ENCODE measurements around the gene NTM. TPM values are rescaled to one million over a fixed set of nuclear protein-coding genes. Genes with fewer than 3 reads are reported as not detected.

NTM gene
- total RNA-seq, 1 experiment from 2014 or later = 0.73 TPM

- Mint-ChIP-seq H3K27ac (ENCODE audit: unreplicated experiment) (no peak overlapping the region), H3K27me3 (ENCODE audit: insufficient read depth, unreplicated experiment) (peaks cover 22% of the 10 kb centered on the region), H3K9me3 (ENCODE audit: unreplicated experiment) (no peaks in the 10 kb centered on the region), H3K4me1 (ENCODE audit: low read depth, unreplicated experiment) (no peaks in the 10 kb centered on the region), H3K4me3 (ENCODE audit: unreplicated experiment) (no peak overlapping the region), H3K36me3 (ENCODE audit: insufficient read depth, unreplicated experiment) (no peaks in the 10 kb centered on the region)
- Histone ChIP-seq H3K9me3 (no peaks in the 10 kb centered on the region), H3K4me3 (ENCODE audit: low read depth, low read length) (no peak overlapping the region), H3K27me3 (replicated peaks; ENCODE audit: control insufficient read depth, insufficient read depth, low read length) (no peaks in the 10 kb centered on the region), H3K4me1 (no peaks in the 10 kb centered on the region), H3K36me3 (ENCODE audit: control insufficient read depth, insufficient read depth, low read length) (no peaks in the 10 kb centered on the region)
- intact Hi-C loops (cut with micrococcal nuclease; ENCODE audit: unreplicated experiment) = no loop called here
- BruUV-seq (replicated peaks) = no TSS peak
- DNase-seq = no peak
- ChIA-PET POLR2A (no interaction called here), CTCF (no interaction called here)
- no peak for TF ChIP-seq CTCF (IDR thresholded peaks at IDR 0.05; ENCODE audit: insufficient read depth in 1 of 2, low read depth in 1 of 2, low read length in 1 of 2, severe bottlenecking in 1 of 2, unreplicated experiment in 1 of 2)
These were observed 551.8 kb downstream of the NTM start for GRCh38 chr11:131922220-131922619.

GRCh38 chr11:131923309-131923708 is 552.9 kb downstream of the NTM start:
- no peak for TF ChIP-seq CTCF (IDR thresholded peaks at IDR 0.05; ENCODE audit: insufficient read depth in 1 of 2, low read depth in 1 of 2, low read length in 1 of 2, severe bottlenecking in 1 of 2, unreplicated experiment in 1 of 2)
- H3K27ac Mint-ChIP-seq (ENCODE audit: unreplicated experiment) = no peak overlapping the region
- POLR2A ChIA-PET = no interaction called here
- Histone ChIP-seq H3K4me1 (no peaks in the 10 kb centered on the region), H3K27me3 (replicated peaks; ENCODE audit: control insufficient read depth, insufficient read depth, low read length) (no peaks in the 10 kb centered on the region), H3K9me3 (no peaks in the 10 kb centered on the region), H3K4me3 (ENCODE audit: low read depth, low read length) (no peak overlapping the region), H3K36me3 (ENCODE audit: control insufficient read depth, insufficient read depth, low read length) (no peaks in the 10 kb centered on the region)
- no peaks in the 10 kb centered on the region for H3K36me3 Mint-ChIP-seq (ENCODE audit: insufficient read depth, unreplicated experiment)
- no peaks in the 10 kb centered on the region for H3K4me1 Mint-ChIP-seq (ENCODE audit: low read depth, unreplicated experiment)
- no peaks in the 10 kb centered on the region for H3K9me3 Mint-ChIP-seq (ENCODE audit: unreplicated experiment)
- DNase-seq = no peak
- intact Hi-C loops (cut with micrococcal nuclease; ENCODE audit: unreplicated experiment) = no loop called here
- no TSS peak for BruUV-seq (replicated peaks)
- H3K27me3 Mint-ChIP-seq (ENCODE audit: insufficient read depth, unreplicated experiment) = peaks cover 20% of the 10 kb centered on the region
- CTCF ChIA-PET = no interaction called here
- no peak overlapping the region for H3K4me3 Mint-ChIP-seq (ENCODE audit: unreplicated experiment)

GRCh38 chr11:131924001-131924400 is 553.6 kb downstream of the NTM start:
- Mint-ChIP-seq H3K27me3 (ENCODE audit: insufficient read depth, unreplicated experiment) (peaks cover 24% of the 10 kb centered on the region), H3K4me1 (ENCODE audit: low read depth, unreplicated experiment) (no peaks in the 10 kb centered on the region), H3K9me3 (ENCODE audit: unreplicated experiment) (no peaks in the 10 kb centered on the region), H3K4me3 (ENCODE audit: unreplicated experiment) (no peak overlapping the region), H3K27ac (ENCODE audit: unreplicated experiment) (no peak overlapping the region), H3K36me3 (ENCODE audit: insufficient read depth, unreplicated experiment) (no peaks in the 10 kb centered on the region)
- no peak overlapping the region for H3K4me3 ChIP-seq (ENCODE audit: low read depth, low read length)
- H3K36me3 ChIP-seq (ENCODE audit: control insufficient read depth, insufficient read depth, low read length) = no peaks in the 10 kb centered on the region
- H3K4me1 ChIP-seq = no peaks in the 10 kb centered on the region
- TF ChIP-seq CTCF (IDR thresholded peaks at IDR 0.05; ENCODE audit: insufficient read depth in 1 of 2, low read depth in 1 of 2, low read length in 1 of 2, severe bottlenecking in 1 of 2, unreplicated experiment in 1 of 2) = no peak
- POLR2A ChIA-PET = no interaction called here
- intact Hi-C loops (cut with micrococcal nuclease; ENCODE audit: unreplicated experiment) = no loop called here
- no TSS peak for BruUV-seq (replicated peaks)
- CTCF ChIA-PET = no interaction called here
- DNase-seq = no peak
- H3K27me3 ChIP-seq (replicated peaks; ENCODE audit: control insufficient read depth, insufficient read depth, low read length) = no peaks in the 10 kb centered on the region
- no peaks in the 10 kb centered on the region for H3K9me3 ChIP-seq

Measured in Caco-2 (cell line).